GM19193 (cell line): ENCODE data around the gene ACTR1B.

Source experiments
- POLR2A ChIP-seq: IDR thresholded peaks from 4 replicates; pipeline ENCODE4 v1.6.1; 2011; ENCODE audit not compliant: insufficient read depth, insufficient read length; ENCODE audit errors: extremely low read depth

ACTR1B gene

GRCh38 chr2:97662895-97663625 lies 784 bp downstream of the ACTR1B start:
- peak; percentile 8 for TF ChIP-seq POLR2A

GRCh38 chr2:97662386-97662894 lies 1.4 kb downstream of the ACTR1B start:
- no peak for TF ChIP-seq POLR2A

DNA sequence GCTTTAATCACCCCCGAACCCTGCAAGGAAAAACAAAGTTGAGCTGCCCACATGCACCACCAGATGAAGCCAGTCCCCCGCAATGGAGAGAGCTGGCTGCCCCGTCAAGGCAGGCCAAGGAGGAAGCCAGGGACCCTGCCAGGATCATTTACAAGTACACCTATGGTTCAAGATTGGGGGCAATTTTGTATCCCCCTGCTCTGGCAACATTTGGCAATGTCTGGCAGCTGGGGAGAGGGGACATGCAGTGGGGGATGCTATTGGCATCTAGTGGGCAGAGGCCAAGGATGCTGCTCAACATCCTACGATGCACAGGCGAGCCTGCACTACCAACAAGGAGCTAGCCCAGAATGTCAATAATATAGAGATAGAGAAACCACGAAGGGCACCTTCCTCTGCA lies 1.9 kb downstream of the ACTR1B start:
- no peak for TF ChIP-seq POLR2A

GRCh38 chr2:97660775-97661389 lies 3.0 kb downstream of the ACTR1B start:
- no peak for TF ChIP-seq POLR2A

DNA sequence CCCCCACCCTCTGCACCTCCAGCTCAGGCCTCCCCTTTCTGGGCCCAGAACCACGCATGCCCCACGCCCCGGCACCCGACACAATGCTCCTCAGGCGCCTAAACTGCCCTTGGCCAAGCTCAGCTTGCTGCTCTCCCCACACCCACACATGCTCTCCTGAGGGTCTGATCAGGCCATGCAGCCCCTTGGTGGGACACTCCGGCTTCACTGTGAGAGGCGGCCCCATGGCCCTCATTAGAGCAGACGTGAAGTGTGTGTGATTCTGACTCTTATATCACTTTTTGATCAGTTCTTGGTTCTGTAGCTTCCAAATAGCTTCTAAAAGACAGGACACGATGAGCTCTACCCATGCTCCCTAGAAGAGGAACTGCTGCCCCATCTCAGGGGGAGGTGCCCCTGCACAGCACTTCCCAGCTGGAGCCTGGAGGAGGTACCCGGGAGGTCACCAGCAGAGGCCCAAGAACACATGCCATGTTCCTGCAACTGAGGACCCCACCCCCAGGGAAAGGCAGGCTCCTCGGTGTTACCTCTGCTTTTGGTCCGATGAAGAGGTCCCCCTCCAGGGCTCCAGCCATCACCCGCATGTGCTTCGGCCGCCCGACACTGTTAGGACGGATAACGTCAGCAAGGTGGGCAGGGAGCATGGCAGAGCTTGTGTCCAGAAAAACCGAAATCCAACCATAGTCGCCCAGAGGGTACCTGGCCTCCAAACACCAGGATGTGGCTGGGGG lies 3.6 kb downstream of the ACTR1B start:
- no peak for TF ChIP-seq POLR2A

GRCh38 chr2:97659256-97660043 lies 4.4 kb downstream of the ACTR1B start:
- TF ChIP-seq POLR2A, result no peak

DNA sequence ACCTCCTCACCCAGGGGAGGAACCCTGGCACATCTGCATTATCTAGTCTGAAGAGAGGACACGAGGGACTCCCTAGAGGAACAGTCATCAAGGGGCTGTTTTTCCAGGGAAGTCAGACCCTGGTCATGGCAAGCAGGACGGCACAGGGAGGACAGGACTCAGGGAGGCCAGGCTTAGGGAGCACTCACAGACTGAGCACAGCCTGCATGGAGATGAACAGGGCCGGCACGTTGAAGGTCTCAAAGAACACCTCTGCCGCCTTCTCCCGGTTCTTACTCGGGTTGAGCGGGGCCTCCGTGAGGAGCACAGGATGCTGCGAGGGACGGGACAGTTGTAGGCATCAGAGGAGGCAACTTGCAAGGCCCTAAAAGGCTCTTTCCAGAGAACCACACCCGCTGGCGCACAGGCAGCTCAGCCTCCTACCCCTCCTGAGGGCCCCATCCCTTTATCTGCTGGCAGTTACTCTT lies 5.1 kb downstream of the ACTR1B start:
- no peak for TF ChIP-seq POLR2A

- TF ChIP-seq POLR2A, result no peak
These were observed 5.7 kb downstream of the ACTR1B start for GRCh38 chr2:97657986-97658690.

DNA sequence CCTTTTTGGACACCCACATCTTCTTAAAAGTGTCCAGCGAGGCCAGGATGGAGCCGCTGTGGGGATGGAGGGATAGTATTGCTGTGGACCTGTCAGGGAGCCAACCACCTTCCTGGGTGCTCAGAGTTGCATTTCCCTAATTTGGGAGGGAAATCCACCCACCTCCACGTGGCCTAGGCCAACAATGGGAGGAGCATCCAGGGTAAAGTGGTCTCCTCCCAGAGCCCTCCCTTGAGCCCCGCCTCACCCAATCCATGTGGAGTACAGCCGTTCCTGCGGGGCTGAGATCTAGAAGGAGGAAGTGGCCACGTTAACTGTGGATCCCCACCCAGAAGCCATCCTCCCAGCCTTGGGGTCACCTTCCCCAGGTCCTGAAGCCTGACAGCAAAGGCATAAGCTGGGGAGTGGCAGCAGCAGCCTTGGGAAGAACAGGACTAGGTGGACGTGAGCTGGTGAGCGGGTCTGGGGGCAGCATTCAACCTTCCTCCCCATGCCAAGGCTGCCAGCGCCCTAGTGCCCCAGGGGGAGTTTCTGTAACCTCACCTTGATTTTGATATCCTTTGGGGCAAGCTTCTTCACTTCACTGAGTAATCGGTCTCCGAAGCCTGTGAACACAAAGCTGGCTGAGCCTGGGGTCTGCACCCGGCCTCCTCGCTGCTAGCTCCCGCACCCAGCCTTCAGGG lies 6.8 kb downstream of the ACTR1B start:
- no peak for TF ChIP-seq POLR2A

GRCh38 chr2:97656129-97656755 lies 7.6 kb downstream of the ACTR1B start:
- TF ChIP-seq POLR2A, result no peak

DNA sequence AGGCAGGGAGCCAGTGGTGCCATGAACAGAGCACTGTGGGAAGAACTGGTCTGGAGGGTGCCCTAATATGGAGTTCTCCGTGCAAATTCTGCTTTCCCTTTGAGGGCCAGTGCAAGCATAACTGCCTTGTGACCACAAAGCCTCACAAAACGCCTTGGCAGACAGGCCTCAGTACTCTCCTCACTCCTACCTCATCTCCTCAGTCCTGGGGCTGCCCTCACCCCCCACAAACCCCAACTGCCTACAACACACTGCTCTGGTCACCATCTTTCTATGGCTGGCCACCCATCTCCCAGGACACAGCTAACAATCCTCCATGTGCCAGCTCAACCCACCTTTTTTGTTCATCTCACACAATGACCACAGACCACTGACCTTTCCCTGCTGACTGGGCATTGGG lies 9.1 kb downstream of the ACTR1B start:
- peak; percentile 22 for TF ChIP-seq POLR2A

GRCh38 chr2:97654309-97654708 lies 9.5 kb downstream of the ACTR1B start:
- TF ChIP-seq POLR2A, result no peak

DNA sequence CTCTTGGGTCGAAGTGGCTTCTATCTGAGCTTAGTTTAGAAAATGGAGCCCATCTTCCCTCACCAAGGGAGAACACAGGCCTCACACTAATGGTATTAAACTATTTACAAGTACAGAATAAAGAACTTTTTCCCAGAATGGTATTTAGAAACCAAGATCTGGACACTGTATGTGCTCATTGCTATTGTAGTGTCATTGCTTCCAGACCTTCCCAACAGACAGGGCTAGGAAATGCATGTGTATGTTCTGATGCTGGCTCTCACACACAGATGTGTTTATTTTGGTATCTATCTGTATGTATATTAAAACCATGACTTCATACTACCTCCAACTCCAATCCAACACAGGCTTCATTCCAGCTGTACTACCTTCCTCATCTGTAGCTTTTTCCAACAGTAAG lies 10.0 kb downstream of the ACTR1B start:
- TF ChIP-seq POLR2A, result no peak
